ENCODE measurements around the gene ADIPOR2. TPM values are rescaled to one million over a fixed set of nuclear protein-coding genes. Genes with fewer than 3 reads are reported as not detected.

Gene ADIPOR2
- total RNA-seq, 1 donor from 2014 or later: 83.6 TPM

GRCh38 chr12:1823237-1823636, 132.4 kb downstream of the ADIPOR2 start:
- Mint-ChIP-seq H3K27me3 (peaks cover 59% of the 10 kb centered on the region), H3K27ac (no peak overlapping the region), H3K4me1 (ENCODE audit: low read depth) (peaks cover 6% of the 10 kb centered on the region)

GRCh38 chr12:1825382-1826102, 134.7 kb downstream of the ADIPOR2 start:
- Mint-ChIP-seq H3K27ac (no peak overlapping the region), H3K9me3 (ENCODE audit: low read depth) (no peaks in the 10 kb centered on the region), H3K36me3 (ENCODE audit: insufficient read depth) (no peaks in the 10 kb centered on the region), H3K27me3 (peaks cover 42% of the 10 kb centered on the region), H3K4me1 (ENCODE audit: low read depth) (peaks cover 11% of the 10 kb centered on the region), H3K4me3 (ENCODE audit: low read depth) (no peak overlapping the region)
- no peak for TF ChIP-seq CTCF (IDR thresholded peaks at IDR 0.05; ENCODE audit: unreplicated experiment)
- no peak for DNase-seq (ENCODE audit: low spot score, unreplicated experiment)

More at GRCh38 chr12:1823237-1823636, 132.4 kb downstream of the ADIPOR2 start:
- no peak for TF ChIP-seq CTCF (IDR thresholded peaks at IDR 0.05; ENCODE audit: unreplicated experiment)
- Mint-ChIP-seq H3K36me3 (ENCODE audit: insufficient read depth) (no peaks in the 10 kb centered on the region), H3K4me3 (ENCODE audit: low read depth) (no peak overlapping the region), H3K9me3 (ENCODE audit: low read depth) (no peaks in the 10 kb centered on the region)
- no peak for DNase-seq (ENCODE audit: low spot score, unreplicated experiment)

- no peak for TF ChIP-seq CTCF (IDR thresholded peaks at IDR 0.05; ENCODE audit: unreplicated experiment)
- DNase-seq (ENCODE audit: low spot score, unreplicated experiment): no peak
- H3K36me3 Mint-ChIP-seq (ENCODE audit: insufficient read depth): no peaks in the 10 kb centered on the region
- peaks cover 18% of the 10 kb centered on the region for H3K4me1 Mint-ChIP-seq (ENCODE audit: low read depth)
- no peak overlapping the region for H3K4me3 Mint-ChIP-seq (ENCODE audit: low read depth)
- peaks cover 33% of the 10 kb centered on the region for H3K27me3 Mint-ChIP-seq
- no peaks in the 10 kb centered on the region for H3K9me3 Mint-ChIP-seq (ENCODE audit: low read depth)
- no peak overlapping the region for H3K27ac Mint-ChIP-seq
Measured at GRCh38 chr12:1826401-1826800, 135.5 kb downstream of the ADIPOR2 start.

GRCh38 chr12:1826867-1827705, 136.2 kb downstream of the ADIPOR2 start:
- Mint-ChIP-seq H3K9me3 (ENCODE audit: low read depth) (no peaks in the 10 kb centered on the region), H3K27me3 (peaks cover 29% of the 10 kb centered on the region), H3K36me3 (ENCODE audit: insufficient read depth) (no peaks in the 10 kb centered on the region), H3K27ac (no peak overlapping the region), H3K4me1 (ENCODE audit: low read depth) (peaks cover 18% of the 10 kb centered on the region), H3K4me3 (ENCODE audit: low read depth) (no peak overlapping the region)
- no peak for DNase-seq (ENCODE audit: low spot score, unreplicated experiment)
- TF ChIP-seq CTCF (IDR thresholded peaks at IDR 0.05; ENCODE audit: unreplicated experiment): no peak
